Embryonic facial prominence (tissue), 1 donor: ENCODE measurements around the gene TMEM222.
A peak's percentile ranks its signal among the peaks of the same experiment; 100 is the strongest.

Experiments used
- DNase-seq: peaks from one replicate; pipeline ENCODE4 v3.0.0-alpha.2; 2016; ENCODE audit errors: extremely low spot score

TMEM222 gene

GRCh38 chr1:27342391-27342777 lies 20.4 kb downstream of the TMEM222 start:
- DNase-seq: no peak

- no peak for DNase-seq
Observed at GRCh38 chr1:27342778-27343638, 21.0 kb downstream of the TMEM222 start.

GRCh38 chr1:27343639-27344025 lies 21.7 kb downstream of the TMEM222 start:
- DNase-seq: no peak

- DNase-seq: no peak
Observed at GRCh38 chr1:27345272-27345671, 23.3 kb downstream of the TMEM222 start.

- DNase-seq: no peak
Observed at GRCh38 chr1:27346357-27346756, 24.4 kb downstream of the TMEM222 start.

GRCh38 chr1:27346991-27347624 lies 25.1 kb downstream of the TMEM222 start:
- no peak for DNase-seq

- no peak for DNase-seq
Observed at GRCh38 chr1:27348861-27349783, 27.2 kb downstream of the TMEM222 start.

GRCh38 chr1:27349784-27350662 lies 28.1 kb downstream of the TMEM222 start:
- DNase-seq: no peak

GRCh38 chr1:27350663-27351540 lies 28.9 kb downstream of the TMEM222 start:
- DNase-seq: no peak

- no peak for DNase-seq
Observed at GRCh38 chr1:27351541-27352107, 29.7 kb downstream of the TMEM222 start.

GRCh38 chr1:27353166-27353565 lies 31.2 kb downstream of the TMEM222 start:
- no peak for DNase-seq

GRCh38 chr1:27353629-27354028 lies 31.7 kb downstream of the TMEM222 start:
- no peak for DNase-seq

- no peak for DNase-seq
Observed at GRCh38 chr1:27355683-27356082, 33.7 kb downstream of the TMEM222 start.

- no peak for DNase-seq
Observed at GRCh38 chr1:27356277-27356618, 34.3 kb downstream of the TMEM222 start.

GRCh38 chr1:27356619-27357280 lies 34.8 kb downstream of the TMEM222 start:
- no peak for DNase-seq

- peak; percentile 60 for DNase-seq
Observed at GRCh38 chr1:27357281-27358037, 35.5 kb downstream of the TMEM222 start.

GRCh38 chr1:27358038-27358927 lies 36.3 kb downstream of the TMEM222 start:
- DNase-seq: no peak

GRCh38 chr1:27358928-27359313 lies 37.0 kb downstream of the TMEM222 start:
- no peak for DNase-seq
